COLO829 (cell line): ENCODE results near the gene COL17A1.

Source experiments
- DNase-seq: peaks from one replicate; pipeline ENCODE4 v3.0.0; 2012; ENCODE audit warnings: low spot score

Gene COL17A1

DNA sequence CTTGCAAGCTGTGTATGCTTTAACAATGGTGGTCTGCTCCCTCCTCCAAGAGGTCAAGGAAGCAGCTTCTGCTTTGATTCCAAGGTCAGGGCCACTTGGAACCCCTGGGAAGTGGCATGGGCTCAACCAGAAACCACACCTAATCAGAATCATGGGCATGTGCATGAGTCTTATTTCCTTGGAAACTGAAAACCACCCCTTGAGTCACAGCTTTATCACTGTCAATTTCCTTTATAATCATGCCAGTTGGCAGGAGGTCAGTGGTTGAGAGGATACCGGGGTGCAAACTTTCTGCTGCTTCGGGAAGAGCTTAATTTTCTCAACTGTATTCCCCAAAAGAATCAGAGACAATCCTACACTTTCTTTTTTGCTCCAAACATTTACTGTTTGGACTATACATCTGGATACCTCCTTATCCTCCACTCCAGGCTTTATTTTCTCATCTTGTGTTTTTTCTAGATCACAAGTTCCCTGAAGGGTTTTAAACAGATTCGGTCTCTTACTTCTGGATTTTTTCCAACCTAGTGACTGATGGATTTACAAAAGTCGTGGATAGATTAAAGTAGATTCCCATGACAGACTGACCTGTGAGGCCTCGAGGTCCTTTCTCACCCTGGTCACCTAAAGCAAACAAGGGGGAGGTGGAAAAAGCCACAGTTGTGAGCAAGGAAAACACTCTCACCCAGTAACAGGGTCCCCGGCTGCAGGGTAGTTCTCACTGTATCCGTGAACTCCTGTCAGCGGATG is 36.0 kb downstream of the COL17A1 start:
- DNase-seq: peak; percentile 44

DNA sequence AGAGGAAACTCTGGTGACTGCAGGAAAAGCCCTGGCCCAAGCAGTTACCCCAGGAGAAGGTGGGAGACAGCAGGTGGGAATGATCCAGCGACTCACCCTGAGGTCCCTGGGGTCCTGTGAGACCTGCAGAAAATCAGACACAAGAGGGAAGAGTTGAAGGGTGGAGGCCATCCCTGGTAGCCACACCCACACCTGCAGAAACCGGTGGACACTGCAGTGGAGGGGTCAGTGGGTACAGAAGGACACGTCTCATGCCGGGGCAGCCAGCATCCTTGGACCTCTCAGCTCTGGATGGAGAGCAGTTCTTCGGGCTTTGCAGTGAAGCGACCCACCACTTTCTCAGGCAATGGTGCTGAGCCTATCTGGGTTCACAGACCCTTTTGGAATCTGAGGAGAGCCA is 39.0 kb downstream of the COL17A1 start:
- DNase-seq: no peak

- DNase-seq: peak; percentile 70
These were observed 40.3 kb downstream of the COL17A1 start for GRCh38 chr10:104045151-104046089.

DNA sequence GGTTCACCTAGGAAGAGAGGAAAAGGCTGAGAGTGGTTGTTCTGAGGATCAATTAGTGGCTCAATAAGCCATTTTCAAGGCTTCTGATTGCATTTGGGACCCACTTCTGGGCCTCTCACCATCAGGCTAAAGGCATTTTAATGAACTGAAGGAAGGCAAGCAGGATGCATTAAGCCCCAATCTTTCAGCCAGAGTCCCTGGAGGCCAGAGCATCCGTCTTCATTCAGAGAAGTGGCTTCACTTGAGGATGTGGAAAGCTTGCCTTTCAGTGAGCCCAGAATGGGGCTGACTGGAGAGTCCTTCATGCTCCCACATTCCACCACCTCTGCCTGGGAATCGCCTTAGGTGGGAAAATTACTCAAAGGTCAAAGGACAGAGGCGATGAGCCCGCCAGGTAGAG is 41.8 kb downstream of the COL17A1 start:
- DNase-seq: no peak

DNA sequence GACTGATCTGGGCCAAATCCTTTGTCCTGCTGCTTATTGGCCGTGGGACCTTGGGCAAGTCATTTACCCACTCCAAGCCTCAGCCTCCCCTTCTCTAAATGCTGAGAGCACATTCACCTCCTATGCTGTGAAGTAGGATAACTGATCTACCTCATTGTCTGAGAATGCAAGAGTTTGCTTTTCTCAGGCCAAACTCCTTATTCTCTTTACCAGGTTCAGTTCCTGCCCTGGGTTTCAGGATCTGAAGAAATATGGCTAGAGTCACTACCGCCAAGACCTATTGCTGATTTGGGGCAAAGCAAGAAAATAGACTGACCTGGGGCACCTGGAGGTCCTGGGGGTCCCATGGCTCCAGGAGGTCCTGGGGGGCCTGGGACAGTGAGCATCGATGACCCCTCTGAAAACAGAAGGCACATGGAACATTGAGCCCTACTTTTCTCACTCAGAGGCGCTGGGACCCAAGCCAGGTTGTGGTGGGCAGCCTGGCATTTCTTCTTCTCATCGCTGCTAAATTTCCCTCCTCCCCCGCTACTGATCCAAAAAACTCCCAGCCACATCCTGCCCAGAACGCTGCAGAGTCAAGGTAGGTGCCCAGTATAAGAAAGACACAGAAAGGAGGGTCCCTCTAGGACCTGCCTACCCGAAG is 42.4 kb downstream of the COL17A1 start:
- no peak for DNase-seq

DNA sequence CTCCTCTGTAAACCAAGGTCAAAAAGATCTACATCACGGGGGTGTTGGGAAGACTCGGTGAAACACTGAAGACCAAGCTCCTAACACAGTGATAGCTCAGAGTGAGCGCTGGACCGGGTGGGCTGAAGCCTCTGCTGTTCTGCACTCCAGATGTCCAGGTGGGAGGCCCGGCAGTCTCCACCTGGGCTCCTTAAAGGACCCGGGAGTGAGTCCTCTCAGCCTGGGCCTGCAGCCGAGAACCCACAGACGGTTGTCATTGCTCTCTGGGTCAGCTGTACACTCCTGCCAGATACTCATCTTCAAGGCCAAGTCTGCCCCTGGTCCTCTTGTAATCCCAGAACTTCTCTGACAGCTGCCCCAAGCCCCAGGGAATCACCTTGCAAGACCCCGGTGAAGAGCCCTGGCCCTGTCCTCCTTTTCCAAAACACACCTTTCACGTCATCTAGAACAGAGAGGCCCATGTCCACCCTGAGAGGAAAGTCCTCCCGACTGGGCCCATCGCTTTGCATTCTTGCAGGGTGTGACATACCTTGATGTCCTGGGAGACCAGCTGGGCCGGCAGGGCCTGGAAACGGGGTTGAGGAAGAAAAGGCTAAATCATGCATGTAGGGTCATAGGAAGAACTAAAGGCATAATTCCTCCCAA is 43.7 kb downstream of the COL17A1 start:
- no peak for DNase-seq

DNA sequence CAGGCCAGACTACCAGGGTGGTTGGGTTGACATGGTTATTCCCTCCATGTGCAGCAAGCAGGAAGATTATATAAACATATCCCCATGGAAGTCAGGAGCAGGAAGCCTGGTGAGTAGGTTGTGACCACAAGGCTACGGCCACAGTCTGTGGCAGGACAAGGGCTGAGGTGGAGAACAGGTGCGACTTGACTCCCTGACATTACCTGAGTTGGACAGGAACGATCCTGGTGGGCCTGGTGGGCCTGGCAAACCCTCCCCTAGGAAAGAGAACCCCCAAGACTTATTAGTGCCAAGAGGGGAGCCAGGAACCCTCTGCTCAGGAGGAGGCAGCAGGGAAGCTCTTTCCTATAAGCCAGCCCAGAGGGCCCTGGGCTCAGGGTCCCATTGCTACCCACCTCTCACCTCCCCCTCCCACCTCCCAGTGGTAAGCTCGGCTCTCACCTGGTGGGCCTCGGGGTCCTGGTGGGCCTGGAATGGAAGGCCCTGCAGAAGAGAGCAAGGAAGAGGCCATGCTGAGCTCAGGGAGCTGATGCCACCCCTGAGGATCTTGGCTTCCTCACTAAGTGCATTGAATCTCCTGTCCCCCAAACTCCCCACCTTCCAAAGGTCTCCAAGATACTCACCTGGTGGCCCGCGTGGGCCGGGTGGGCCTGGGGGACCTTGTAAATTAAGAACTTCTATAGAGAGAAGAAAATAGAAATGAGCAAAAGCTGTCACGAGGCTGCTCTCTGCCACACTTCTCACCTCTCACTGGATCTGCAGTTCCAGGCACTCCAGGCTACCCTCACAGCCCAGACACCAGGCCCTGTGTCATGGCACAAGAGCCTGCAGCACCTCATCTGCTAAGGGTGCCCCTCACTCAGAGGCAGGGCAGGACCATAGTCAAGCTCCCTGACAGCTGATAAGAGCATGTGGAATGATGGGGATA is 44.6 kb downstream of the COL17A1 start:
- no peak for DNase-seq

DNA sequence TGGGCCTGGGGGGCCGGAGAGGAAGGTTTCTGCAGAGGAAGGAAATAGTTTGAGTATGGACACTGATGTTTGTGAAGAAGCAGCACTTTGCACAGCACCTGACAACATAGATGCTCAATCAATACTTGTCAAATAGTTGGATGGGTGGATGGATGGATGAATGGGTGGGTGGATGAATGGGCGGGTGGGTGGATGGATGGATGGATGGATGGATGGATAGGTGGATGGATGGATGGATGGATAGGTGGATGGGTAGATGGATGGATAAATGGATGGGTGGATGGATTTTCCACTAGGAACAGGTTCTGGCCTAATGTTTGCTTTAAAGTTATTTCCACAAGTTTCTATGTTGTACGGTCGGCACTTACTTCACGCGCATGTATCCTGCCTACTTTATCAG is 45.3 kb downstream of the COL17A1 start:
- no peak for DNase-seq

DNA sequence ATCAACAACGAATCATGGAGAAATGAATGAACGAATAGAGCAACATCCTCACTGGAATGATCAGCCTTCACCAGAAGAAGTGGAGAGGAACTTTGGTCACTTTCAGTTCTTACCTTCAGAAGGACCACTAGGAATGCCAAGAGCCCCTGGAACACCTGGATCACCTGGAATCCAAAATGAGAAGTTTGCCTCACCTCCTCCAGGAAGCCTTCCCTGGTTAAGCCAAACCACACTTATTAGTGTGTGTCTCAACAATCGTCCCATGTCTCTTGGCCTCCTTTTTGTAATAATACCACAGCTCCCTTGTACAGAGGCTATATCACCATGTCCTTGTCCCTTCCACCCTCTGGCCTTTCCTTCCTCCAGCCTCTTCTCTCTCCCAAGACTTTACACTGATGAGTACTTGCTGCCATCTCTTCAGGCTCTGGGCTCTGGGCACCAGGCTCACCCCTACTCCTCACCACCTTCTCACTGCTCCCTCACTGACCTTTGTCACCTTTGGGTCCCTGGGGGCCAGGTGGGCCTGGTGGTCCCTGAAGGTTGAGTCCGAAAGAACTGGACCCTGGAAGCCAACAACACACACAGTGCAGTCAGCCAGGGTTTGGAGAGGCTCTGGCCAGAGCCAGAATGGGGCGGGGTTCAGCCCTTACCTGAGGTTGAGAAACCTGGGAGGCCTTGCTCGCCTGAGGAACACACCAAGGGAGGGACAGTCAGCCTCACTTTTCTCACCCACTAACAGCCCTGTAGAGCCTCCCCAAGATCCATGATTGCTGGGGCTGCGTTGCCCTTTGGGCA is 46.5 kb downstream of the COL17A1 start:
- DNase-seq: no peak

GRCh38 chr10:104038537-104038936 is 47.1 kb downstream of the COL17A1 start:
- no peak for DNase-seq

- DNase-seq: no peak
These were observed 48.3 kb downstream of the COL17A1 start for GRCh38 chr10:104037261-104037951.

GRCh38 chr10:104036518-104037260 is 49.0 kb downstream of the COL17A1 start:
- no peak for DNase-seq

DNA sequence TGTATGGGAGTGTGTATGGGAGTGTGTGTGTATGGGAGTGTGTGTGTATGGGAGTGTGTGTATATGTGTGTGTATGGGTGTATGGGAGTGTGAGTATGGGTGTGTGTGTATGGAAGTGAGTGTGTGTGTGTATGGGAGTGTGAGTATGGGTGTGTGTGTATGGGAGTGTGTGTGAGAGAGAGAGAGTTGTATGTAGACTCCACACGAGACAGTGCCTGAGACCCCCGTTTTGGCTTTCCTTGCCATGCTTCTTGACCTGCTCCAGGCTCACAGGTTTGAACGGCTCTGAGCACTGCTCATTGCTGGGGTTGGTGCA is 49.7 kb downstream of the COL17A1 start:
- no peak for DNase-seq

DNA sequence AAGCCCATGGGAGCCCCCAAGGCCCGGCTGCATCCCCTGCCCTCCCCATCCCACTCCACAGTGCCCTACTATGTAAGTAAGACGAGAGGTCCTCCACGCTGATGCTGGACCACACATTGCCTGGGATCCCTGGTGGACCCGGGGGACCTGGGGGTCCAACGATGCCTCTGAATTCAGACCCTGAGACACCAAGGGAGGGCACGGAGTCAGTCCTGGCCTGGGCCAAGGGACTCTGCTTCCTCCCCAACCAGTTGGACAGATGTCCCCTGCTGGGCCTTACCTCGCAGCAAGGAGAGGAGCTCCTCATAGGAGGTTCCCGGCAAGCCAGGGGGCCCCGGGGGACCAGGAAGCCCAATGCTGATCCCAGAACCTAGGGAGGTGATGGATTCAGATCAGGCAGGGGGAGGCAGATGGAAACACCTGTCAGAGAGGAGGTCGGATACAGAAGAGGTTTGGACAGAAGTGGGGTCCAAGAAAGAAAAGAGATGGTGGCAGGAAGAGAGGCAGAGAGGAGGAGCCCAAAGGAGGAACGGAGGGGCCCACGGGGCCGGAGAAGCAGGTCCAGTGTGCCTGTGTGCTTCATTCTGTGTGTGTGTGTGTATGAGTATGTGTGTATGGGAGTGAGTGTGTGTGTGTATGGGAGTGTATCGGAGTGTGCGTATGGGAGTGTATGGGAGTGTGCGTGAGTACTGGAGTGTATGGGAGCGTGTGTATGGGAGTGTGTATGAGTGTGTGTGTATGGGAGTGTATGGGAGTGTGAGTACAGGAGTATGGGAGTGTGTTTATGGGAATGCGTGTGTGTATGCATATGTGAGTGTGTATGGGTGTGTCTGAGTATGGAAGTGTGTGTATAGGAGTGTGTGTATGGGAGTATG is 50.2 kb downstream of the COL17A1 start:
- no peak for DNase-seq

DNA sequence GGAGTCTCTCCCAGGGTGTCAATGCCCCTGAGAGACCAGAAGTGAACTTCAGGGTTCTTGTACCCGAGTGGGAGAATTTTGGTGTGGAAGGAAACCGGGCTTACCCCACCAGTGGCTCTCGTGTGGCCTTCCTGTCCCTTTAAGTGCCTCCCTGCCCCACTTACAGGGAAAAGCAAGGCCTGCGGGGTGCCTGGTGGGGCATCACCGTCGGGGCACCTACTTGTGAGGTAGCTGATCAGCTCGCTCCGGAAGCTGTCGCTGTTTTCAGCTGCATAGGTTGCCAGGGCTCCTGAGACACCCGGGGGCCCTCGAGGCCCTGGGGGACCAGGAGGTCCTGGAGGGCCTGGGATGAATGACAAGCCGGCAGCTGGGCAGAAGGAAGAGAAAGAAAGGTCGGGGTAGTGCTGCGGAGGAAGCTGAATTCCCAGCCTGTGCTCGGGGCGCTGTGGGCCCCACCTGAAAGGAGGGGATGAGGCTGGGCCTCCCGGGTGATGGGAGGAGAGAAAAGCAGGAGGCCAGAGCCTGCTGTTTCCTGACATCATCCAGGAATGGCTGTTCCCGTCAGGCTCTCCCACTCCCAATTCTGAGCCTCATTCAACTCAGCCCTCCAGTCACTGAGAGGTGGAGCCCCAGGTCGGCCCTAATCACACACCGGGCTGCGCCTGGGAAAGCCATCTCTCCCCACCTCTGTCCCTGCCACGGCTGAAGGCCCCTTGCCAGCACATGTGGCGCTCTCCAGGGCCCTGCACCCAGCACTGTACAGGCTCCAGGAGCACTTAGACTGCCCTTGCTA is 51.1 kb downstream of the COL17A1 start:
- no peak for DNase-seq

DNA sequence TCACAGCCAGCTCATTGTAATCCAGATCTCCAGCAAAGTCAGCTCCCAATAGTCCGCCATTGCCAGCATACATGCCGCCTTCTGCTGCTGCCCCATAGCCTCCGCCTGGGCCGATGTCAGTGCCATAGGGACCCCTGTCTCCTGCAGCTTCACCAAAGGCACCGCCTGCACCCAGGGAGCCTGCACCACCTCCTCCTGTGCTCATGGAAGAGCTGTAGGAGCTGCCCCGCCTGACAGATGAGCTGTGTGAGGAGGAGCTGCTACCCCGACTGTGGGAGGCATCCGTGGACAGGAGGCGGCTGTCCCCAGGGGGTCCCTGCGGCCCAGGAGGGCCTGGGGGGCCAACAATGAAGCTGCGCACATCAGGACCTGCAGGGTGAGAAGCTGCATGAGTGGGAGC is 51.7 kb downstream of the COL17A1 start:
- no peak for DNase-seq

- no peak for DNase-seq
These were observed 52.2 kb downstream of the COL17A1 start for GRCh38 chr10:104033401-104033930.
